AML-193 (cell line): ENCODE results near the gene TMEM59L.

Experiments
- DNase-seq, 2 experiments: peaks; one replicate each; lab custom pipeline; 2025; lab: John Stamatoyannopoulos, UW

Gene TMEM59L

DNA sequence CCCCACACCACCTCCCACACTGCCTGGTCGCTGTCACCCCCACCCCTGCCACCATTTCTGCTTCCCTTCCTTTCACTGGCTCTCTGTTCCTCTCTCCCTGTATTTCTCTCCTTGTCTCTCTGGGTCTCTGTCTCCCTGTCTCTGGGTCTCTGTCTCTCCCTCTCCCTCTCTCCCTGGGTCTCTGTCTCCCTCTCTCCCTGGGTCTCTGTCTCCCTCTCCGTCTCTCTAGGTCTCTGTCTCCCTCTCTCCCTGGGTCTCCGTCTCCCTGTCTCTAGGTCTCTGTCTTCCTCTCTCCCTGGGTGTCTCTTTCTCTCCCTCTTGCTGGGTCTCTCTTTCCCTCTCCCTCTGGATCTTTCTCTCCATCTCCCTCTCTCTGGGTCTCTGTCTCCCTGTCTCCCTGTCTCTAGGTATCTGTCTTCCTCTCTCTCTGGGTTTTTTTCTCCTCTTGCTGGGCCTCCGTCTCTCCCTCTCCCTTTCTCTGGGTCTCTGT lies 45.7 kb downstream of the TMEM59L start:
- DNase-seq: no peak

DNA sequence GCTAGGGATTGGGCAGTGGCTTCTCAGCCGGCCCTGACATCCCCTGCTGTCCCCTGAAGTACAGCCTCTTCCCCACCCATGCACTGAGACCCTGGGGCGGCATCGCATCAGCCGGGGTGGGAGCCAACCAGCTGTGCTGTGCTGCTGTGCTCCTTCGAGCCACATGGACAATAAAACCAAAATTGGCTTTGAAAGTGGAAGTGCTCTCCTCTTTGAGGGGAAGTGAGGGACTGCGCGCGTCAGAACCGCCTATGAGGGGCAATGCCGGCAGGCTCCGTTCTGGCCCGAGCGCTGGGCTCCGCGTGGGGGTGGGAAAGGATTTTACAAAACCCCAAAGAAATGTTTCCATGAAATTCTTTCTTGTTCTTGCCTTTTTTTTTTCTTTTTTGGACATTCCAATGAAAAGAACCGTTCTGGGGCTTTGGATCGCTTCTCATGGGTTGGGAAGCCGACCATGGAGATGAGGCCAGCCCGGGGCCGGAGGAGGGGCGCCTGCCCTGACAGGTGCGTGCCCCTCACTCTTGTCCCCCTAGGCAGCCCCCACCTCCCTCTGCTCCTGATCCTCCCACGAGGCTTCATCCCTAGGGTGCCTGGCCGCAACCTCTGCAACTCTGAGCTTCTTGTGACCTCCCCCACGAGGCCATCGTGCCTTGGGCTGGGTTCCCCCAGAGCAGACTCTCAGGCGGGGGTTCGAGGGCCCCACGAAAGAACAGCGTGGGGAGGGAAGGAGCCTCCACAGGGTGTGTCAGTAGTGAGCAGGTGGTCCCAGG lies 46.8 kb downstream of the TMEM59L start:
- DNase-seq: no peak

DNA sequence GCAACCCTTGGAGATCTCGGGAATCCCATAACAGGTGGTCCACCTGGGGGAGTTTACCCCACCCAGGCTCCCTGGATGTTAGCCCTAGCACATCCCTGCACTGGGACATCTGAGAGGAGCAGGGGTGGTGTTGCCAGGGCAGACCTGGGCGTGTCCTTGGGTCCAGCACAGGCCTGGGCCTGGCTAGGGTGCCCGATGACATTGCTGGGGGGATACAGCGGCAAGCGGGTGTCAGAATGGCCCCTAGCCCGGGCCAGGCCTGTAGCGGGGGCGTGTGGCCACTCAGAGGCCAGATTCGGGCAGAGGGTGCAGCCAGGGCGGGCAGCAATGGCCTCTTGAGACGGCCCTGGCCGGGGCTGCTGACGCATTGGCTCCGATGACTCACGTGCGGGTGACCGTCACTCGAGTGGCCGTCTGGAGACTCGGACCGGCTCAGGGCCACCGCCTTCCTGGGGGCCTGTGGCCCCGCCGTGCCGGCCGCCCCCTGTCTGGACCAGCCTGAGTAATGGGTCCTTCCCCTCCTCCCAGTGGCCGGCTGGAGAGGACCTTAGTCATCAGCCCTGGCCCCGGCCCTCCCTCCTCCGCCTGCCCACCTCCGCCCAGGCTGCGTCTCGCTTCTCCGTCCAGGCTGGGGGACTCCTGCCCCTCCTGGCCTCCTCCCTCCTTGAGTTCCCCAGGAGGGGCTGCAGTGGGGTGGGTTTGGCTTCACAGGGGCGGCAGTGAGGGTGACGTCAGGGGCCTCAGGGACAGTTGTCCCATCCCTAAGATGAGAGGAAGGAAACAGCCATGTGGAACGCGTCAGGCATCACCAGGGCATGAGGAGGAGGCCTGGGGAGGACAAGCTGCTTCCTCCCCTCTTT lies 47.6 kb downstream of the TMEM59L start:
- DNase-seq: no peak

DNA sequence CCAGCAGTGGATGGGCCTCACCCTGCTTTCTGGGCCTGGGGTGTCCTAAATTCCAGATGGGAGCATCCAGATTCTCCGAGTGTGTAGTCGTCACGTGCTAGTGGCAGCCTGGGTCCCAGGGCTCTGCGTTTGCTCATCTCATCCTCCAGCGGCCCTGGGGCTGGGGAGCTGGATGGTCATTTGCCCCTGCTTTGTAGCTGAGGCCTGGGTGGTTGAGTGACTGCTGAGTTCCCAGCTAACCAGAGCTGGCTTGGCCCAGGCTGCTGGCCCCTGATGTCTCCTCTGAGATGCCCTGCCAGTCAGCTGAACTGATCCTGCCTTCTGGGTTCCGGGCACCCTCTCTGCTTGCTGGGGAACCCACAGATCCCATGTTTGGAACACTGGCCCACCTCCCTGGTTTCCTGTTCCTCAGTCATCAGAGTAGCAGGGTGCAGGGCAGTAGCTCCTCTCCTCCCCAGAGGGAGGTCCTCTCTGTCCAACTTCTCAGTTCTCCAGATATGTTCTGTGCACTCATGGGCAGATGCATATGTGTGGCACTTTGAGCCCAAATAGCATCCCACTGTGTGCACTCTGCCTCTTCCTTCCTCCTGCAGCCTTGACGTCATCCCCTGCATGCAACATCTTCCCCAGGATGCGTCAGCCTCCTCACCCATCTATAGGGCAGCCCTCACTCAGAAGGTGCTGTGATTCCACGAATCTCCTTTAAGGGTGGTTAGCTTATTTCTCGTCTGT lies 48.4 kb downstream of the TMEM59L start:
- DNase-seq: no peak

DNA sequence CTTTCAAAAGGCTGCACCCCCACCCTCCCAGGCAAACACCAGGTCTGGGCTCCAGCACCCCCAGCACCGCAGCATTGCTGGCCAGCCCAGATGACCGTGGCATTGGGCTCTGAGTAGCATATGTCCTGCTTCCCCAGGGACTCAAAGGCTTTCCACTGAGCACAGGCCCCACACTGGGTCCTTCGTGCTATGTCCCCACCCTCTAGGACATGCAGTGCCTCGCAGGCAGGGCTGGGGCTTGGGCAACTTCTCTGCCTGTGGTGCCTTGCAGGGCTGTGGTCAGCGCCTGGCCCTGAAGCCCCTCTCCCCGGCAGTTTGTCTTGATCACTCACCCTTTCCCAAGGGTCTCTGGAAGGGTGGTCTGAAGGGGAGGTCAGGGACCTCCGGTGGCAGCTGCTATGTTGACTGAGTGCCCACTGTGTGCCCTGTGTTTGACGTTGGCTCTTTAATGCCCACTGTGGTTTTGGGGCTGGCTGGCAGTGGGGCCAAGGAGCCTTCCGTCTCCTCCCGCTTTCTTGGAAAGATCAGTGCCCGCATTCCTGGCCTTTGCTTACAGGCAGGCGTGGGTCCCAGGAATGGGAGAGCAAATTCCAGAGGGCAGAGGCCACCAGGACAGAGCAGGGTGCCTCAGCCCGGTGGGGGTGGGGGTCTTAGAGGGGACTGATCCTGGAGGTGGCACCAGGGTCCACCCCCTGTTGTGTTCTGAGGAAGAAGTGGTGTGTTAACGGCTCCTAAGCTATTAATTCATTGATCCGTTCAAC lies 50.5 kb downstream of the TMEM59L start:
- DNase-seq: no peak

DNA sequence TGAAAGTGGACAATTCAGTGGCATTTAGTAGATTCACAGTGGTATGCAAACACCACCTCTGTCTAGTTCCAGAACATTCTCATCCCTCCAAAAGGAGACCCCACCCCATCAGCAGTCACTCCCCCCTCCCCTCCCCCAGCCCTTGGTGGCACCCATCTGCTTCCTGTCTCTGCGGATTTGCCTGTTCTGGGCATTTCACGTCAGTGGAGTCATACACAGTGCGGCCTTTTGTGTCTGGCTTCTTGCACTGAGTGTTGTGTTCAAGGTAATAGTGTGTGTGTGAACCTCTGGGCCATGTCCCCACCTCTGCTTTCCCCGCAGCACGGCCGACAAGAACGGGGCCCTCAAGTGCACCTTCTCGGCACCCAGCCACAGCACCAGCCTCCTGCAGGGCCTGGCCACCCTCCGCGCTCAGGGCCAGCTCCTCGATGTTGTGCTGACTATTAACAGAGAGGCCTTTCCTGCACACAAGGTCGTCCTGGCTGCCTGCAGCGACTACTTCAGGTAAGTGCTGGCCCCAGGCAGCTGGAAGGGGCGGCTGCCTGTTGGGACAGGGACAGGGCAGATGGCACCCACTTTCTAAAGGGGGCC lies 51.4 kb downstream of the TMEM59L start:
- no peak for DNase-seq

DNA sequence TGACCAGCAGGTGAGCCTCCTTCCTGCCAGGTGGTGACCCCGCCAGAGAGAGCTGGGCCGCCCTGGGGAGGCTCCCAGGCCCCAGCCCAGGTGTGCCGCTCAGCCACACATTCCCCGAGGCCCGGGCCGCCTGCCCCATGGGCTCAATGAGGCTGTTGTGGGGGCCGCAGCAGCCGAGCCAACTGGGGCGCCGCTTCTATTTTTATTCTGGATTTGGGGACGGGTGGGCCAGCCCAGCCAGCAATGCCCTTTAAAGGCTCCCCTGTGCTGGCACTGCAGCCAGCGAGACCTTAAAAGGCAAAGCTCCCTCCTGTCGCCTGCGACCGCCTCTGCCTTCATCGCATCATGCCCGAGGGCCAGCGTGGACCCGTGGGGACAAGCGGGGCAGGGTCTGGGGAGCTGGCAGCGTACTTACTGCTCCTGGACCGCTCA lies 53.1 kb downstream of the TMEM59L start:
- no peak for DNase-seq

DNA sequence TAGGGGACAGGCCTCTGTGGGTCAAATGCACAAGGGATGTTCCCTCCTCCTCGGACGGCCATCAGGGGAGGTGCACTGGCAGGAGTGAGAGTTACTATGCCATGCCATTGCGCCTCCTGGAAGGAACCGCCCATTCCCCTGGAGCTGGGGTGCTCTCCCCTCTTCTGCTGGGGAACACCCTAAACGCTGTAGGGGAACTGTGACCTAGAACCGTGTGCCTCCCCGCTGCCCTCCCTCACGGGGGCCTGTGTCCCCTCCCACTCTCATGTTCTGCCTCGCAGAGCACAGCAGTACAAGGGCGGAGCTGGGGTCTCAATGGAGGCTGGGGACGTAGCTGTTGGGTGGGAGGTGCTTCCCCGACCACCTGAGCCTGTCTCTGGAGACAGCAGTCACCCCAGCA lies 53.6 kb downstream of the TMEM59L start:
- no peak for DNase-seq

DNA sequence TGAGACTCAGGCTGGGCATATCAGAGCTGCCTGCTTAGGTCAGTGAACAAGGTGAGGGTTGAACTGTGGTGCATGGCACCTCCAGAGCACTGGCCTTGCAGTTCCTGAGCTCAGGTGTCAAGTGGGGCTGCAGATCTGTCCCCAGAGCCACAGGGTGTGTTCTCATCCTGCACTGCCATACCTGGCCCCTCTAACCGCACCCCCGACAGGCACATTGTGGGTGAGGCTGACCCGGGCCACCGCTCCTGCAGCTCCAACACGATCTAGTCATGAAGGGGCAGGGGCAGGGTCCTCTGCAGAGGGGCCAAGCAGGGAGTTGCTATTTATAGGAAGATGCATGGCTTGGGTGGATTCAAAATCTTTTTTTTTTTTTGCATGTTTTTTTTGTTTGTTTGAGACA lies 54.1 kb downstream of the TMEM59L start:
- DNase-seq: no peak

DNA sequence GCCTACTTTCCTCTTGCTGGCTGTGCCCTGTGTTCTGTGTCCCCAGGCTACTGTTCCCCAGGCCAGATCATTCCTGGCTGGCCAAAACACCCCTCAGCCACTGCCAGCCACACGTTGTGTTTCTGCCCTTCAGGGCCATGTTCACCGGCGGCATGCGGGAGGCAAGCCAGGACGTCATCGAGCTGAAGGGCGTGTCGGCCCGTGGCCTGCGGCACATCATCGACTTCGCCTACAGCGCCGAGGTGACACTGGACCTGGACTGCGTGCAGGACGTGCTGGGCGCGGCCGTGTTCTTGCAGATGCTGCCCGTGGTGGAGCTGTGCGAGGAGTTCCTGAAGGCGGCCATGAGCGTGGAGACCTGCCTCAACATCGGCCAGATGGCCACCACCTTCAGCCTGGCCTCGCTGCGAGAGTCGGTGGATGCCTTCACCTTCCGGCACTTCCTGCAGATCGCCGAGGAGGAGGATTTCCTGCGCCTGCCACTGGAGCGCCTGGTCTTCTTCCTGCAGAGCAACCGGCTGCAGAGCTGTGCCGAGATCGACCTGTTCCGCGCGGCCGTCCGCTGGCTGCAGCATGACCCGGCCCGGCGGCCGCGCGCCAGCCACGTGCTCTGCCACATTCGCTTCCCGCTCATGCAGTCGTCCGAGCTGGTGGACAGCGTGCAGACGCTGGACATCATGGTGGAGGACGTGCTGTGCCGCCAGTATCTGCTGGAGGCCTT lies 55.0 kb downstream of the TMEM59L start:
- DNase-seq: no peak

DNA sequence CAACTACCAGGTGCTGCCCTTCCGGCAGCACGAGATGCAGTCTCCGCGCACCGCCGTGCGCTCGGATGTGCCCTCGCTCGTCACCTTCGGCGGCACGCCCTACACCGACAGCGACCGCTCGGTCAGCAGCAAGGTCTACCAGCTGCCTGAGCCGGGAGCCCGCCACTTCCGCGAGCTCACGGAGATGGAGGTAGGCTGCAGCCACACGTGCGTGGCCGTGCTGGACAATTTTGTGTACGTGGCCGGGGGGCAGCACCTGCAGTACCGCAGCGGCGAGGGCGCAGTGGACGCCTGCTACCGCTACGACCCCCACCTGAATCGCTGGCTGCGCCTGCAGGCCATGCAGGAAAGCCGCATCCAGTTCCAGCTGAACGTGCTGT lies 55.6 kb downstream of the TMEM59L start:
- no peak for DNase-seq

DNA sequence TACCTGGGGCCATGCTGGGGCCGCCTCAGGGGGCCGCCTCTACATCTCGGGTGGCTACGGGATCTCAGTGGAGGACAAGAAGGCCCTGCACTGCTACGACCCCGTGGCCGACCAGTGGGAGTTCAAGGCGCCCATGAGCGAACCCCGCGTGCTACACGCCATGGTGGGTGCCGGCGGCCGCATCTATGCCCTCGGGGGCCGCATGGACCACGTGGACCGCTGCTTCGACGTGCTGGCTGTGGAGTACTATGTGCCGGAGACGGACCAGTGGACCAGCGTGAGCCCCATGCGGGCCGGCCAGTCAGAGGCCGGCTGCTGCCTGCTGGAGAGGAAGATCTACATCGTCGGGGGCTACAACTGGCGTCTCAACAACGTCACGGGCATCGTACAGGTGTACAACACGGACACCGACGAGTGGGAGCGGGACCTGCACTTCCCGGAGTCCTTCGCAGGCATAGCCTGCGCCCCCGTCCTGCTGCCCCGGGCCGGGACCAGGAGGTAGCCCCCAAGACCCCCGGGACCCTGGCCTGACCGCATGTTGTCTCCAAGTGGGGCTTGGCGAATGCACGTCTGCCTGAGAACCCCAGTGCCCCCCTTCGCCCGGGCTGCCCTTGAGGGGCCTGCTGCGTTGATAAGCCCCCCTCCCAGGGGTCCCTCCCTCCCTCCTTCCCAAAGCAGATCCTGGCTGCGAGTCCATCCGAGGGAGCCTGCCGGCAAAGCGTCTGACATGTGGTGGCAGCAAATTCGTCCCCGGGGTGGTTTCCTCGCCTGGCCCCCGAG lies 56.3 kb downstream of the TMEM59L start:
- no peak for DNase-seq

DNA sequence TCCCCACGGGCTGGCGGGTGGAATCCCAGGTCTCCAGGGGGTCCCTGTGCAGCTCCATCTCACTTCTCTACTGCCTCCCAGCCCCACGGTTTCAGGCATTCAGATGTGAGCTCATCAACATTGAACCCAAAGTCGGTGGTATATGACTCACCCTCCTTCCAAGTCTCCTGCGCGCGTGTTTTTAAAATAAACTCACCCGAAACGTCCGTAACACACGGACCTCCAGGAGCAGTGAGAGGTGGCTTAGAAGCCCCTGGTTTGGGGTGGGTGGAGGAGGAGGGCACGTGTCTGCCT lies 56.8 kb downstream of the TMEM59L start:
- DNase-seq: no peak

DNA sequence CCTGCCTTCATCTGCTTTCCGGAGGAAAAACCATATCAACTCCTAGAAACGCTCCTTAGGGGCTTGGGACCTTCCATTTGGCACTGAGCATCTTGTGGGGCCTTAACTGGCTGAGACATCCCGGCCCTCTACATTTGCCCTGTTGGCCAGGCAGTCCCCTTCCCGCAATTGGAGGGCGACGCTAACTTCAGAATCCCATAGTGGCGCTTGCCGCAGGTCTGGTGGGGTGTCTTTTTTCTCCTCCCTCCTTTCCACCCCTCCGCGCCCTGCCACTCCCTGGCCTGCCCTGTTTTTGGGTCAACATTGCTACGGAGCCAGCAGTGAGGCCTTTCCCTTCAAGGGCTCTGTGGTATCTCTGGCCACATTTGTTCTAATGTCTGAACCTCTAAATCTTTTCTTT lies 57.2 kb downstream of the TMEM59L start:
- no peak for DNase-seq

DNA sequence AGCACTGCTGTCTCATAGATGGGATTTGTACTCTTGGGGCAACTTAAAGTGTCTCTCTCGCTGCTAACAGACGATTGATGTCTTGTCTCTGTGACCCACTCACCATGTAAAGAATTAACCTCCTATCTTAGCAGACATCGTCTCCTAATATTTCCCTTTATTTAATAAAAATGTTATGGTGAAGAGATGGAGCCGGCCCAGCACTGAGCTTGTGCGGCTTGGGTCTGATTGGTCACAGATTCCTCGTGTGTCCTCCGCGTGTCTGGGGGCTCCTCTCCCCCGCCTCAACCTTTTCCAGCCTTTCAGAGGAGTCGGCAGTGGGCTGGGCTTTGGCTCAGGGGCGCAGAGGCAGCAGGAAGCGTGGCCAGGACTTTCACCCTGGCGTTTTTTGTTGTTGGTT lies 57.6 kb downstream of the TMEM59L start:
- DNase-seq: no peak
